Activated naive CD8-positive, alpha-beta T cell treated with anti-CD3 and anti-CD28 coated beads, Interleukin-2, amount 50 U/mL, for 16 hours (primary cell): Measurements from ENCODE around the gene VAMP1.

Experiments
- DNase-seq: peaks from one replicate; pipeline ENCODE4 v3.0.0-alpha.2; 2020; ENCODE audit warnings: low read depth, low spot score

VAMP1 gene

GRCh38 chr12:6425590-6426531 lies 44.6 kb downstream of the VAMP1 start:
- no peak for DNase-seq

GRCh38 chr12:6424866-6425265 lies 45.6 kb downstream of the VAMP1 start:
- no peak for DNase-seq

GRCh38 chr12:6424008-6424347 lies 46.5 kb downstream of the VAMP1 start:
- no peak for DNase-seq

GRCh38 chr12:6423267-6424007 lies 47.0 kb downstream of the VAMP1 start:
- peak; percentile 61 for DNase-seq

GRCh38 chr12:6420364-6420763 lies 50.1 kb downstream of the VAMP1 start:
- no peak for DNase-seq

- no peak for DNase-seq
Measured at GRCh38 chr12:6418796-6419195, 51.7 kb downstream of the VAMP1 start.

GRCh38 chr12:6416596-6416995 lies 53.9 kb downstream of the VAMP1 start:
- no peak for DNase-seq
